Frontal cortex (tissue), 4 donors: ENCODE measurements around the gene PRKG1. TPM values are rescaled to one million over a fixed set of nuclear protein-coding genes. Genes with fewer than 3 reads are reported as not detected.
"Not testable (repeated sequence)": the region's sequence is repeated elsewhere in the genome, so short reads cannot be mapped to it uniquely, and the experiment has no call there.

Experiments used
- DNase-seq, 2 donors: peaks; one replicate each; pipeline ENCODE4 v3.0.0; 2012; ENCODE audit warnings: low spot score in 2 of 2
- FAIRE-seq: peaks from 2 replicates; lab custom pipeline; 2012; peaks lifted over from hg19 to GRCh38; lab: Jason Lieb, UNC
- total RNA-seq: library from RNA; depleted of rRNA; stranded (reverse); fragments of >200 nt; gene quantifications from one replicate; pipeline ENCODE4 v1.2.3, GENCODE V29; 2014
- donor health status: control.
- donor health status: control.
- donor health status: control.

The PRKG1 gene
- total RNA-seq, 1 donor from 2014 or later: 15.5 TPM

- DNase-seq: no peak
Measured at GRCh38 chr10:51301644-51302043, 227.4 kb downstream of the PRKG1 start.

GRCh38 chr10:51302316-51302715 lies 228.0 kb downstream of the PRKG1 start:
- no peak for DNase-seq
- FAIRE-seq: no peak

More at GRCh38 chr10:51301644-51302043, 227.4 kb downstream of the PRKG1 start:
- no peak for FAIRE-seq

GRCh38 chr10:51308116-51308515 lies 233.8 kb downstream of the PRKG1 start:
- DNase-seq (no peak), FAIRE-seq (no peak)

- FAIRE-seq (no peak), DNase-seq (no peak)
Measured at GRCh38 chr10:51311228-51311627, 236.9 kb downstream of the PRKG1 start.

GRCh38 chr10:51312817-51313216 lies 238.5 kb downstream of the PRKG1 start:
- FAIRE-seq (no peak), DNase-seq (no peak)

GRCh38 chr10:51313251-51313650 lies 239.0 kb downstream of the PRKG1 start:
- FAIRE-seq (no peak), DNase-seq (no peak)

GRCh38 chr10:51313773-51314478 lies 239.6 kb downstream of the PRKG1 start:
- DNase-seq: no peak

GRCh38 chr10:51314481-51314880 lies 240.2 kb downstream of the PRKG1 start:
- FAIRE-seq: no peak
- no peak for DNase-seq

More at GRCh38 chr10:51313773-51314478, 239.6 kb downstream of the PRKG1 start:
- no peak for FAIRE-seq

- DNase-seq (no peak), FAIRE-seq (no peak)
Measured at GRCh38 chr10:51318399-51319172, 244.3 kb downstream of the PRKG1 start.

- no peak for FAIRE-seq
Measured at GRCh38 chr10:51319173-51319435, 244.8 kb downstream of the PRKG1 start.

GRCh38 chr10:51321300-51321699 lies 247.0 kb downstream of the PRKG1 start:
- no peak for FAIRE-seq
- no peak for DNase-seq

More at GRCh38 chr10:51319173-51319435, 244.8 kb downstream of the PRKG1 start:
- no peak for DNase-seq

- DNase-seq (no peak), FAIRE-seq (no peak)
Measured at GRCh38 chr10:51321980-51322379, 247.7 kb downstream of the PRKG1 start.

GRCh38 chr10:51325649-51326048 lies 251.4 kb downstream of the PRKG1 start:
- FAIRE-seq: no peak
- DNase-seq: no peak

GRCh38 chr10:51326174-51326573 lies 251.9 kb downstream of the PRKG1 start:
- DNase-seq (no peak), FAIRE-seq (no peak)

GRCh38 chr10:51327432-51327831 lies 253.1 kb downstream of the PRKG1 start:
- peak; percentile 6 for FAIRE-seq
- no peak for DNase-seq

- no peak for DNase-seq
Measured at GRCh38 chr10:51340366-51340765, 266.1 kb downstream of the PRKG1 start.

GRCh38 chr10:51340845-51341610 lies 266.7 kb downstream of the PRKG1 start:
- no peak for FAIRE-seq
- DNase-seq: no peak

More at GRCh38 chr10:51340366-51340765, 266.1 kb downstream of the PRKG1 start:
- no peak for FAIRE-seq

GRCh38 chr10:51341745-51342144 lies 267.5 kb downstream of the PRKG1 start:
- FAIRE-seq: not testable (repeated sequence)

GRCh38 chr10:51342381-51342780 lies 268.1 kb downstream of the PRKG1 start:
- DNase-seq (no peak), FAIRE-seq (no peak)

More at GRCh38 chr10:51341745-51342144, 267.5 kb downstream of the PRKG1 start:
- DNase-seq: not testable (repeated sequence)

GRCh38 chr10:51343391-51343790 lies 269.1 kb downstream of the PRKG1 start:
- DNase-seq (no peak), FAIRE-seq (peak; percentile 90)

- FAIRE-seq (no peak), DNase-seq (no peak)
Measured at GRCh38 chr10:51344371-51344770, 270.1 kb downstream of the PRKG1 start.
